ENCODE data around the gene PLEKHA1. TPM values are rescaled to one million over a fixed set of nuclear protein-coding genes. Genes with fewer than 3 reads are reported as not detected.

PLEKHA1 gene
- polyA plus RNA-seq, 1 of the 3 experiments (the other 2 are of a cell fraction) = 8.4 TPM

- Histone ChIP-seq H3K9me3 (no peaks in the 10 kb centered on the region), H2AFZ (ENCODE audit: low read depth) (no peak overlapping the region), H3K79me2 (ENCODE audit: insufficient read depth) (peaks cover 76% of the 10 kb centered on the region), H4K20me1 (ENCODE audit: insufficient read depth) (peaks cover 18% of the 10 kb centered on the region), H3K4me2 (no peak overlapping the region), H3K27me3 (ENCODE audit: insufficient read depth) (no peaks in the 10 kb centered on the region), H3K9ac (no peak overlapping the region), H3K36me3 (replicated peaks in 1 of 2; ENCODE audit: control insufficient read depth in 1 of 2, insufficient read depth in 2 of 2, low read length in 1 of 2) (peaks cover 0 to 2% of the 10 kb centered on the region in 2 experiments), H3K27ac (ENCODE audit: low read depth in 2 of 2, low read length in 1 of 2) (peak overlapping the region in 1 of 2 experiments; percentile 95; a peak in 2 of 4 replicates), H3F3A (replicated peaks; ENCODE audit: insufficient read depth) (peaks cover 32% of the 10 kb centered on the region), H3K4me3 (ENCODE audit: low read depth in 2 of 2, low read length in 1 of 2) (no peak overlapping the region), H3K9me2 (no peaks in the 10 kb centered on the region), H3K4me1 (ENCODE audit: control insufficient read depth in 1 of 2, insufficient read depth in 2 of 2, low read depth in 1 of 2, low read length in 1 of 2) (peaks cover 1 to 17% of the 10 kb centered on the region in 2 experiments; a peak in 3 of 4 replicates)
- no peak for DNase-seq
- ChIA-PET POLR2A (no interaction called here), CTCF (interaction anchor here (1.1 to 1.5 kb wide), 3 partner anchors 18 to 98 kb away, joined by 3 to 4 read pairs (median 4); no protein-coding TSS in a partner anchor)
- TF ChIP-seq FOXM1 (IDR thresholded peaks at IDR 0.05; ENCODE audit: low read depth) (no peak), EP300 (IDR thresholded peaks at IDR 0.05; ENCODE audit: borderline replicate concordance in 1 of 2, low read depth in 1 of 2, low read length in 1 of 2) (no peak), NRF1 (IDR thresholded peaks at IDR 0.05; ENCODE audit: low read depth, low read length) (no peak), MAX (IDR thresholded peaks at IDR 0.05; ENCODE audit: low read depth) (no peak), MXI1 (IDR thresholded peaks at IDR 0.05; ENCODE audit: low read depth, low read length) (no peak), GABPA (IDR thresholded peaks at IDR 0.05; ENCODE audit: low read depth) (no peak), SIN3A (IDR thresholded peaks at IDR 0.05; ENCODE audit: borderline replicate concordance, low read depth, low read length) (no peak), ZBTB33 (IDR thresholded peaks at IDR 0.05; ENCODE audit: borderline replicate concordance, low read depth) (no peak), FOXJ3 (CRISPR knock-in tag; IDR thresholded peaks at IDR 0.05) (no peak), MEF2A (IDR thresholded peaks at IDR 0.05; ENCODE audit: borderline replicate concordance, low read depth) (no peak)
- WGBS (ENCODE audit: low lambda C conversion rate) = 83% methylated on average over 6 of the region's 6 CpGs
These were observed 93.2 kb downstream of the PLEKHA1 start for GRCh38 chr10:122467701-122468100.

GRCh38 chr10:122468307-122468925 lies 93.9 kb downstream of the PLEKHA1 start:
- peaks cover 76% of the 10 kb centered on the region for H3K79me2 ChIP-seq (ENCODE audit: insufficient read depth)
- H3K9me3 ChIP-seq = no peaks in the 10 kb centered on the region
- H3K9me2 ChIP-seq = no peaks in the 10 kb centered on the region
- H3F3A ChIP-seq (replicated peaks; ENCODE audit: insufficient read depth) = peaks cover 32% of the 10 kb centered on the region
- TF ChIP-seq SIN3A (IDR thresholded peaks at IDR 0.05; ENCODE audit: borderline replicate concordance, low read depth, low read length) = no peak
- POLR2A ChIA-PET = no interaction called here
- H4K20me1 ChIP-seq (ENCODE audit: insufficient read depth) = peaks cover 15% of the 10 kb centered on the region
- H3K36me3 ChIP-seq (replicated peaks in 1 of 2; ENCODE audit: control insufficient read depth in 1 of 2, insufficient read depth in 2 of 2, low read length in 1 of 2) = peaks cover 0 to 2% of the 10 kb centered on the region in 2 experiments
- H3K4me3 ChIP-seq (ENCODE audit: low read depth in 2 of 2, low read length in 1 of 2) = no peak overlapping the region; a peak in 1 of 4 replicates
- 95% methylated on average over 5 of the region's 5 CpGs for WGBS (ENCODE audit: low lambda C conversion rate)
- peaks cover 0 to 17% of the 10 kb centered on the region in 2 experiments; a peak in 2 of 4 replicates for H3K4me1 ChIP-seq (ENCODE audit: control insufficient read depth in 1 of 2, insufficient read depth in 2 of 2, low read depth in 1 of 2, low read length in 1 of 2)
- no peak overlapping the region for H2AFZ ChIP-seq (ENCODE audit: low read depth)
- DNase-seq = no peak
- peak overlapping the region; percentile 14; the same call in 1 of the 2 replicates for H3K9ac ChIP-seq
- CTCF ChIA-PET = interaction anchor here (1.4 to 1.8 kb wide), 3 partner anchors 10 to 734 kb away, joined by 3 read pairs; no protein-coding TSS in a partner anchor
- H3K27me3 ChIP-seq (ENCODE audit: insufficient read depth) = no peaks in the 10 kb centered on the region
- peak overlapping the region in 1 of 2 experiments; percentile 95; a peak in 2 of 4 replicates for H3K27ac ChIP-seq (ENCODE audit: low read depth in 2 of 2, low read length in 1 of 2)
- H3K4me2 ChIP-seq = peak overlapping the region; percentile 68
